Right ventricle myocardium superior (tissue), 1 donor: ENCODE results near the gene PPP2R5C. TPM values are rescaled to one million over a fixed set of nuclear protein-coding genes. Genes with fewer than 3 reads are reported as not detected.

Experiments
- ATAC-seq: fragments of 200-7000 bp; cut with Tn5 transposase; one replicate; pipeline ENCODE4 v1.9.1; 2020; ENCODE audit warnings: mild to moderate bottlenecking; ENCODE audit not compliant: poor library complexity
- DNase-seq: peaks from one replicate; pipeline ENCODE4 v3.0.0-alpha.2; 2020
- intact Hi-C: fragments of 100-400 bp; cut with DNase I; formaldehyde crosslinking; loops from one replicate; pipeline ENCODE4 v1.11.2; 2022
- total RNA-seq: library from RNA; stranded (reverse); fragmentation: NEBNext Ultra II Directional; extraction: Animal tissue kit (Norgen Biotek cat#: 25700); gene quantifications from one replicate; pipeline ENCODE4 v1.2.1, GENCODE V29; 2021
- donor health status: DM: no; HTN: yes; CAD: no; lungs with severe emphysema.

PPP2R5C gene
- total RNA-seq, 1 donor from 2014 or later: 169 TPM

DNA sequence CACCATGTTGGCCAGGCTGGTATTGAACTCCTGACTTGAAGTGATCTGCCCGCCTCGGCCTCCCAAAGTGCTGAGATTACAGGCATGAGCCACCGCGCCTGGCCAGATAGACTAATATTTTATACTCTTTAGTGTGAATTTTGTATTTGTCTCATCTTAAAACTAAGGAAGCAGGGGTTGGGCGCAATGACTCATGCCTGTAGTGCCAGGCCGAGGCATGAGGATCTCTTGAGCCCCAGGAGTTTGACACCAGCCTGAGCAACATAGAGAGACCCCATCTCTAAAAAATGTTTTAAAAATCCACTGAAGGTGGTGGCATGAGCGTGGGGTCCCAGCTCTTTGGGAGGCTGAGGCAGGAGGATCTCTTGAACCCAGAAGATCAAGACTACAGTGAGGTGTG lies 211.8 kb downstream of the PPP2R5C start:
- no peak for DNase-seq
- intact Hi-C loops: no loop called here
- ATAC-seq: no peak

DNA sequence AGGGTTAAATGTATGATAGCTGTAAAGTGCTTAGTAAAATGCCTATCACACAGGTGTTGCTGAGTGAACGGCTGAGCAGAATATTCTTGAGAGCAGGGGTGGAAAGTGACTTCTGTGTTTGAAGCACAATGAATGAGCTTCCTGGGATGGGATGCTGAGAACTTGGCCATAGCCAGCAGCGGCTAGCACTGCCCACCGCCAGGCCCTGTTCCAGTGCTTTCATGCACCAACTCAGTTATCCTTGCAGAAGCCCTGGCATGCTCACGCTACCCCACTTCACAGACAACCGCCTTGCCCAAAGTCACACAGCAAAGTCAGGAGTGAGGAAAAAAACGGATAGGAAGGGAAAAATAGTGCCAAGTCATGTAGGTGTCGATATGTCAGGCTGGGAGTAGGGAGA lies 213.7 kb downstream of the PPP2R5C start:
- intact Hi-C loops: no loop called here

More for the DNA sequence above, 213.7 kb downstream of the PPP2R5C start:
- ATAC-seq: no peak
- DNase-seq: no peak

Other genes starting within 250 kb of the PPP2R5C start
- gene DIO3, start 200.2 kb upstream of the PPP2R5C start, total RNA-seq: 0.16 TPM
- gene DYNC1H1, start 202.9 kb downstream of the PPP2R5C start, total RNA-seq: 384 TPM